Panc1 (cell line): ENCODE measurements around the gene PLD3. TPM values are rescaled to one million over a fixed set of nuclear protein-coding genes. Genes with fewer than 3 reads are reported as not detected.

Experiments used
- ATAC-seq: fragments of 200-7000 bp; cut with Tn5 transposase; 2 replicates; pipeline ENCODE4 v1.9.1; 2020; ENCODE audit warnings: mild to moderate bottlenecking, moderate library complexity
- BruUV-seq: library from RNA; stranded (reverse); fragments of 400-500 nt; replicated peaks from 2 replicates; lab custom pipeline; 2021; lab: Mats Ljungman, UMichigan
- CTCF ChIA-PET: fragments of 300-600 bp; sonication (Branson Sonifier 250); formaldehyde crosslinking; loops from one replicate; lab custom pipeline; 2022; ENCODE audit warnings: antibody characterized with exemption; lab: Charles Lee
- POLR2A ChIA-PET: fragments of 300-600 bp; sonication (Branson Sonifier 250); formaldehyde crosslinking; loops from one replicate; lab custom pipeline; 2022; ENCODE audit warnings: antibody characterized with exemption; lab: Charles Lee
- DNase-seq: peaks from one replicate; pipeline ENCODE4 v3.0.0-alpha.2; 2010; ENCODE audit warnings: low read depth, low spot score
- H3K27ac ChIP-seq: 2 replicates; pipeline ENCODE4 v1.5.1; 2011; ENCODE audit warnings: mild to moderate bottlenecking, low read length, inconsistent platforms
- H3K27me3 ChIP-seq: fragments of 200-500 bp; sonication (Bioruptor generic); 2 replicates; pipeline ENCODE4 v1.6.0; 2014; ENCODE audit warnings: low read length, inconsistent platforms; ENCODE audit not compliant: control insufficient read depth, insufficient read depth
- H3K36me3 ChIP-seq: fragments of 200-500 bp; sonication (Bioruptor generic); 2 replicates; pipeline ENCODE4 v1.5.1; 2014; ENCODE audit warnings: inconsistent platforms, mild to moderate bottlenecking, low read length, moderate library complexity; ENCODE audit not compliant: control insufficient read depth, insufficient read depth
- H3K4me1 ChIP-seq: 2 replicates; pipeline ENCODE4 v1.5.1; 2011; ENCODE audit warnings: inconsistent platforms, mild to moderate bottlenecking, low read length, moderate library complexity; ENCODE audit not compliant: control insufficient read depth, insufficient read depth
- H3K4me3 ChIP-seq, 2 experiments: 2 replicates each; pipeline ENCODE4 v1.5.1; 2011 to 2012; ENCODE audit warnings: low read depth in 2 of 2, low read length in 2 of 2, mild to moderate bottlenecking in 2 of 2, inconsistent platforms in 1 of 2, moderate library complexity in 1 of 2
- H3K9me3 ChIP-seq: fragments of 200-500 bp; sonication (Bioruptor generic); 2 replicates; pipeline ENCODE4 v1.5.1; 2014; ENCODE audit warnings: low read depth, mild to moderate bottlenecking, inconsistent platforms, low read length, moderate library complexity; ENCODE audit not compliant: control insufficient read depth, insufficient read depth
- CTCF ChIP-seq: fragments of 450-650 bp; IDR thresholded peaks from 2 replicates; pipeline ENCODE4 v1.5.1; 2017; ENCODE audit warnings: mild to moderate bottlenecking
- POLR2AphosphoS5 ChIP-seq: IDR thresholded peaks from 2 replicates; pipeline ENCODE4 v1.6.1; 2012; ENCODE audit warnings: mild to moderate bottlenecking, low read depth, low read length, moderate library complexity
- REST ChIP-seq, 2 experiments: IDR thresholded peaks; 2 replicates each; pipeline ENCODE4 v1.6.1; 2011 to 2012; ENCODE audit warnings: low read depth in 2 of 2, control low read depth in 1 of 2, low read length in 1 of 2, mild to moderate bottlenecking in 1 of 2, moderate library complexity in 1 of 2; ENCODE audit not compliant: insufficient read depth in 1 of 2
- SIN3A ChIP-seq: IDR thresholded peaks from 2 replicates; pipeline ENCODE4 v1.6.1; 2012; ENCODE audit warnings: low read depth, mild to moderate bottlenecking, low read length, moderate library complexity, borderline replicate concordance; ENCODE audit not compliant: insufficient read depth
- TCF7L2 ChIP-seq: IDR thresholded peaks from 2 replicates; pipeline ENCODE4 v1.6.1; 2011; ENCODE audit warnings: mild to moderate bottlenecking, low read depth, low read length, inconsistent platforms
- in situ Hi-C: cut with HindIII; loops from 2 replicates; pipeline ENCODE4 v1.10.0; 2016; ENCODE audit warnings: low sequenced_read_pairs, low pct_unique_long_range_greater_than_20kb
- intact Hi-C: fragments of 100-400 bp; cut with micrococcal nuclease; formaldehyde crosslinking; loops from one replicate; pipeline ENCODE4 v1.10.0; 2022; ENCODE audit not compliant: unreplicated experiment
- total RNA-seq: library from RNA; stranded (reverse); gene quantifications from one replicate; pipeline ENCODE4 v1.2.1, GENCODE V29; 2021; ENCODE audit not compliant: unreplicated experiment

The PLD3 gene
- total RNA-seq, 1 experiment from 2014 or later = 81.8 TPM

- DNase-seq = no peak
- no peaks in the 10 kb centered on the region for H3K4me1 ChIP-seq
- no peaks in the 10 kb centered on the region for H3K36me3 ChIP-seq
- H3K27me3 ChIP-seq = no peaks in the 10 kb centered on the region
- ChIA-PET POLR2A (interaction anchor here (0.6 kb wide), 1 partner anchor 39 kb away, joined by 8 read pairs; no protein-coding TSS in a partner anchor), CTCF (no interaction called here)
- TF ChIP-seq CTCF = no peak
- no peak for TF ChIP-seq TCF7L2
- TF ChIP-seq SIN3A = no peak
- no peak for TF ChIP-seq REST (IDR thresholded peaks at IDR 0.05; ENCODE audit: insufficient read depth in 1 of 2, low read depth in 2 of 2, low read length in 1 of 2)
- no peak for TF ChIP-seq POLR2AphosphoS5
- H3K4me3 ChIP-seq = no peak overlapping the region
- no peak overlapping the region for H3K27ac ChIP-seq
- H3K9me3 ChIP-seq = no peaks in the 10 kb centered on the region
- no peak for ATAC-seq
- in situ Hi-C loops = no loop called here
- BruUV-seq = no TSS peak
- intact Hi-C loops = no loop called here
Measured at GRCh38 chr19:40400559-40400958, 52.1 kb downstream of the PLD3 start.

GRCh38 chr19:40403262-40403984, 54.9 kb downstream of the PLD3 start:
- in situ Hi-C loops (no loop called here), intact Hi-C loops (no loop called here)
- DNase-seq (no peak), ATAC-seq (peak; percentile 94)
- no peaks in the 10 kb centered on the region for H3K27me3 ChIP-seq
- no peaks in the 10 kb centered on the region for H3K9me3 ChIP-seq
- TF ChIP-seq SIN3A (0 out of 2 replicates have a peak, but pooled peaks have one; percentile 33), REST (IDR thresholded peaks at IDR 0.05; ENCODE audit: insufficient read depth in 1 of 2, low read depth in 2 of 2, low read length in 1 of 2) (no peak), CTCF (no peak), POLR2AphosphoS5 (0 out of 2 replicates have a peak, but pooled peaks have one; percentile 6), TCF7L2 (no peak)
- H3K4me3 ChIP-seq = peak overlapping the region; percentile 55 to 61
- ChIA-PET POLR2A (no interaction called here), CTCF (interaction anchor here (0.6 to 0.7 kb wide), 2 partner anchors 30 to 307 kb away, joined by 4 to 7 read pairs; no protein-coding TSS in a partner anchor)
- no TSS peak for BruUV-seq
- peak overlapping the region; percentile 52 for H3K27ac ChIP-seq
- H3K36me3 ChIP-seq = no peaks in the 10 kb centered on the region
- no peaks in the 10 kb centered on the region for H3K4me1 ChIP-seq
